ENCODE results near the gene CCDC51. TPM values are rescaled to one million over a fixed set of nuclear protein-coding genes. Genes with fewer than 3 reads are reported as not detected.

CCDC51 gene
- total RNA-seq, 1 experiment from 2014 or later, result 11.8 TPM

DNA sequence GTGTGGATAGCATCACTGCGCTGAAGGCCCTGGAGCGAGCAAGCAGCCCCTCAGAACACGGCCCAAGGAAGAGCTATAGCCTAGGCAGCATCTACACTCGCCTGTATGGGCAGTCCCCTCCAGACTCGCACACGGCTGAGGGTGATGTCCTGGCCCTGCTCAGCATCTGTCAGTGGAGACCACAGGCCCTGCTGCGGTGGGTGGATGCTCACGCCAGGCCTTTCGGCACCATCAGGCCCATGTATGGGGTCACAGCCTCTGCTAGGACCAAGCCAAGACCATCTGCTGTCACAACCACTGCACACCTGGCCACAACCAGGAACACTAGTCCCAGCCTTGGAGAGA, 27.2 kb upstream of the CCDC51 start:
- Histone ChIP-seq H3K4me1 (ENCODE audit: insufficient read depth, low read length, poor library complexity, severe bottlenecking) (peaks cover 12% of the 10 kb centered on the region), H3K4me3 (ENCODE audit: low read depth, low read length, poor library complexity, severe bottlenecking) (peak overlapping the region; percentile 44), H3K27ac (ENCODE audit: low read depth, low read length, poor library complexity, severe bottlenecking) (peak overlapping the region; percentile 86), H3K9me3 (ENCODE audit: low read depth, low read length, poor library complexity, severe bottlenecking) (no peaks in the 10 kb centered on the region), H3K36me3 (ENCODE audit: insufficient read depth, low read length, poor library complexity, severe bottlenecking) (peaks cover 4% of the 10 kb centered on the region), H3K27me3 (replicated peaks; ENCODE audit: insufficient read depth, low read depth, low read length, poor library complexity) (no peaks in the 10 kb centered on the region)
- POLR2A ChIA-PET (ENCODE audit: low non-redundant PET), result interaction anchor here (0.6 kb wide), 1 partner anchor 63 kb away, joined by 3 read pairs; no protein-coding TSS in a partner anchor
- BruUV-seq (replicated peaks), result no TSS peak
- CTCF ChIA-PET, result no interaction called here
- intact Hi-C loops (cut with micrococcal nuclease; ENCODE audit: unreplicated experiment), result no loop called here
- no peak for TF ChIP-seq CTCF (conservative IDR thresholded peaks at IDR 0.05; ENCODE audit: low read depth, low read length)
- TF ChIP-seq EZH2 (IDR thresholded peaks at IDR 0.05; ENCODE audit: borderline replicate concordance, low read depth, low read length, poor library complexity, severe bottlenecking), result no peak
- DNase-seq (ENCODE audit: low spot score), result no peak

GRCh38 chr3:48466386-48467109, 26.6 kb upstream of the CCDC51 start:
- H3K27ac ChIP-seq (ENCODE audit: low read depth, low read length, poor library complexity, severe bottlenecking), result peak overlapping the region; percentile 86
- H3K4me1 ChIP-seq (ENCODE audit: insufficient read depth, low read length, poor library complexity, severe bottlenecking), result peaks cover 12% of the 10 kb centered on the region
- H3K27me3 ChIP-seq (replicated peaks; ENCODE audit: insufficient read depth, low read depth, low read length, poor library complexity), result no peaks in the 10 kb centered on the region
- TF ChIP-seq CTCF (conservative IDR thresholded peaks at IDR 0.05; ENCODE audit: low read depth, low read length), result no peak
- TF ChIP-seq EZH2 (IDR thresholded peaks at IDR 0.05; ENCODE audit: borderline replicate concordance, low read depth, low read length, poor library complexity, severe bottlenecking), result no peak
- peaks cover 4% of the 10 kb centered on the region for H3K36me3 ChIP-seq (ENCODE audit: insufficient read depth, low read length, poor library complexity, severe bottlenecking)
- CTCF ChIA-PET, result no interaction called here
- H3K9me3 ChIP-seq (ENCODE audit: low read depth, low read length, poor library complexity, severe bottlenecking), result no peaks in the 10 kb centered on the region
- peak overlapping the region; percentile 44 for H3K4me3 ChIP-seq (ENCODE audit: low read depth, low read length, poor library complexity, severe bottlenecking)
- intact Hi-C loops (cut with micrococcal nuclease; ENCODE audit: unreplicated experiment), result no loop called here
- BruUV-seq (replicated peaks), result TSS peak; percentile 68
- DNase-seq (ENCODE audit: low spot score), result no peak
- POLR2A ChIA-PET (ENCODE audit: low non-redundant PET), result interaction anchor here (0.6 kb wide), 1 partner anchor 64 kb away, joined by 3 read pairs; no protein-coding TSS in a partner anchor

DNA sequence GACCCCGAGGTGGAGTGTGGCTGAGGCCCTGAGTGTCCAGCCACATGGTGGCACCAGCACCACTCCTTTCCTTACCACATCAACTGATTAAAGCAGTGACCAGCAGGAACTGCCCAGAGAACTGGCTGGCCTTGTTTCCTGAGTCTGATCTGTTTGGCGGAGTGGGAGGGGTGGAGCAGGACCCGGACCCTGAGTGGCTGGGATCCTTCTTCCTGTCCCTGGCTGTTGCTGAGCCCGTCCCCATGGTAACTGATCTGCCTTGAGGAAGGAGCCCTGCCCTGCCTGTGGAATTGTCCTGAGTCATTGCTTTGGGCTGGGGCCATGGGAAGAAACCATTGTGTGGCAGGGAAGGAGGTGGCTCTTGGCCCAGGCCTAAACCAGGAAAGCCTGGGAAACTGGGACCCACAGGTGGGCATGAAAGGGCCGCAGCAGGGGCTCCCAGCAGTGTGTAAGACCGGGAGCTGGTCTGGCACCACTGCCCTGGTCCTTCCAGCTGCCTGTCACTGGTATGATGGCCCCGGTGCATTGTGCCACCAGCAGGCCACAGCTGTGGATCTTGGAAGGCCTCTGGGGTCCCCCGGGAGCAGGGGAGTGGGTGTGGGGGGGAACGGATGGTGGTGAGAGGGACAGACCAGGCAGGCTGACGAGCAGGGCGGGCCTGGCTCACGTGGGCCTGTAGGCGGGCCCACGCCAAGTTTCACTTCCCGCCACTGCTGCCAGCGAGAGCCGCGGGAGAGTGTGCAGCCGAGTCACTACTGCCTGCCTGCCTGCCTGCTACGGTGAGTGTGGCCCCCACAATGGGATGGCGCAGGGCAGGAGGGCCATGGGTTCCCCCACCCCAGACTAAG, 25.8 kb upstream of the CCDC51 start:
- peak; percentile 85 for DNase-seq (ENCODE audit: low spot score)
- Histone ChIP-seq H3K4me1 (ENCODE audit: insufficient read depth, low read length, poor library complexity, severe bottlenecking) (peaks cover 12% of the 10 kb centered on the region), H3K27me3 (replicated peaks; ENCODE audit: insufficient read depth, low read depth, low read length, poor library complexity) (no peaks in the 10 kb centered on the region), H3K27ac (ENCODE audit: low read depth, low read length, poor library complexity, severe bottlenecking) (peak overlapping the region; percentile 86), H3K36me3 (ENCODE audit: insufficient read depth, low read length, poor library complexity, severe bottlenecking) (peaks cover 4% of the 10 kb centered on the region), H3K4me3 (ENCODE audit: low read depth, low read length, poor library complexity, severe bottlenecking) (peak overlapping the region; percentile 44), H3K9me3 (ENCODE audit: low read depth, low read length, poor library complexity, severe bottlenecking) (no peaks in the 10 kb centered on the region)
- no TSS peak for BruUV-seq (replicated peaks)
- intact Hi-C loops (cut with micrococcal nuclease; ENCODE audit: unreplicated experiment), result no loop called here
- TF ChIP-seq CTCF (conservative IDR thresholded peaks at IDR 0.05; ENCODE audit: low read depth, low read length), result peak; percentile 33
- TF ChIP-seq EZH2 (IDR thresholded peaks at IDR 0.05; ENCODE audit: borderline replicate concordance, low read depth, low read length, poor library complexity, severe bottlenecking), result no peak
- ChIA-PET CTCF (no interaction called here), POLR2A (ENCODE audit: low non-redundant PET) (no interaction called here)
